ENCODE data around the gene ADGRG1.

- TF ChIP-seq CTCF (IDR thresholded peaks at IDR 0.05; ENCODE audit: poor library complexity) (no peak), EZH2phosphoT487 (IDR thresholded peaks at IDR 0.05; ENCODE audit: low read depth, severe bottlenecking, unreplicated experiment) (no peak)
Observed at GRCh38 chr16:57606847-57607501, 21.5 kb upstream of the ADGRG1 start.
